AG10803 (cell line): ENCODE data around the gene WNT7B.

ENCODE experiments used
- DNase-seq: peaks from one replicate; pipeline ENCODE4 v3.0.0; 2010; ENCODE audit warnings: low read depth
- H3K4me3 ChIP-seq: 2 replicates; pipeline ENCODE4 v1.5.1; 2011; ENCODE audit warnings: mild to moderate bottlenecking, low read length, control low read depth
- CTCF ChIP-seq: conservative IDR thresholded peaks from 2 replicates; pipeline ENCODE4 v1.5.1; 2011; ENCODE audit warnings: mild to moderate bottlenecking, low read length, control low read depth, inconsistent platforms

WNT7B gene

GRCh38 chr22:45887202-45888131 lies 89.5 kb downstream of the WNT7B start:
- no peak for DNase-seq
- no peak for TF ChIP-seq CTCF
- H3K4me3 ChIP-seq, result no peak overlapping the region

- DNase-seq, result no peak
- no peak for TF ChIP-seq CTCF
- no peak overlapping the region for H3K4me3 ChIP-seq
Measured at GRCh38 chr22:45886540-45886939, 90.4 kb downstream of the WNT7B start.

GRCh38 chr22:45885941-45886395 lies 91.0 kb downstream of the WNT7B start:
- TF ChIP-seq CTCF, result no peak
- no peak overlapping the region for H3K4me3 ChIP-seq
- DNase-seq, result no peak

- TF ChIP-seq CTCF, result no peak
- no peak overlapping the region for H3K4me3 ChIP-seq
- DNase-seq, result no peak
Measured at GRCh38 chr22:45885171-45885840, 91.7 kb downstream of the WNT7B start.

GRCh38 chr22:45884201-45885062 lies 92.5 kb downstream of the WNT7B start:
- no peak for DNase-seq
- H3K4me3 ChIP-seq, result no peak overlapping the region
- TF ChIP-seq CTCF, result no peak

GRCh38 chr22:45883811-45884170 lies 93.2 kb downstream of the WNT7B start:
- no peak for DNase-seq
- H3K4me3 ChIP-seq, result no peak overlapping the region
- TF ChIP-seq CTCF, result no peak
